HepG2 (cell line): ENCODE results near the gene GSTK1. TPM values are rescaled to one million over a fixed set of nuclear protein-coding genes. Genes with fewer than 3 reads are reported as not detected.

Experiments used
- ATAC-seq: fragments of 200-7000 bp; cut with Tn5 transposase; 3 replicates; pipeline ENCODE4 v1.9.1; 2020; ENCODE audit warnings: mild to moderate bottlenecking, moderate library complexity
- BruUV-seq: library from RNA; stranded (reverse); fragments of 400-500 nt; replicated peaks from 2 replicates; lab custom pipeline; 2021; lab: Mats Ljungman, UMichigan
- CTCF ChIA-PET: fragments of 300-600 bp; formaldehyde crosslinking; extraction: SDS; loops from one replicate; lab custom pipeline; 2021; ENCODE audit warnings: low total read pairs, inconsistent platforms, low intra/inter-chr PET ratio; lab: Yijun Ruan, JAX
- POLR2A ChIA-PET: fragments of 350-600 bp; sonication (Branson Sonifier 250); formaldehyde crosslinking; loops from one replicate; lab custom pipeline; 2020; ENCODE audit warnings: antibody characterized with exemption, inconsistent platforms; lab: Yijun Ruan, JAX
- DNase-seq: peaks from one replicate; pipeline ENCODE4 v3.0.0-alpha.2; 2015; ENCODE audit warnings: low spot score
- FAIRE-seq: peaks from 3 replicates; lab custom pipeline; 2011; peaks lifted over from hg19 to GRCh38; lab: Jason Lieb, UNC
- H2AFZ ChIP-seq: one replicate; pipeline ENCODE4 v1.6.1; 2011; ENCODE audit warnings: low read length, inconsistent platforms
- H3K27ac ChIP-seq: fragments of 300-600 bp; 3 replicates; pipeline ENCODE4 v1.8.0; 2011; ENCODE audit warnings: mixed run types, mild to moderate bottlenecking, mixed read lengths, low read length, inconsistent platforms; ENCODE audit not compliant: insufficient read depth; ENCODE audit errors: extremely low read length
- H3K27me3 ChIP-seq, 2 experiments: fragments of 200-600 bp in 1 of 2; 2 replicates in 1 of 2; 3 replicates in 1 of 2; pipeline versions ENCODE4 v1.6.0 to v1.8.0; 2011; ENCODE audit warnings: low read length in 2 of 2, mild to moderate bottlenecking in 2 of 2, moderate library complexity in 2 of 2, inconsistent platforms in 1 of 2; ENCODE audit not compliant: insufficient read depth in 2 of 2, control insufficient read depth in 1 of 2
- H3K36me3 ChIP-seq, 2 experiments: fragments of 200-600 bp in 1 of 2; replicated peaks in 1 of 2; 2 replicates in 1 of 2; 3 replicates in 1 of 2; pipeline versions ENCODE4 v1.5.1 to v1.8.0; 2011; ENCODE audit warnings: low read length in 2 of 2, inconsistent platforms in 1 of 2; ENCODE audit not compliant: insufficient read depth in 2 of 2, control insufficient read depth in 1 of 2
- H3K4me1 ChIP-seq: 2 replicates; pipeline ENCODE4 v1.5.1; 2012; ENCODE audit warnings: low read length, inconsistent platforms; ENCODE audit not compliant: insufficient read depth
- H3K4me2 ChIP-seq: 2 replicates; pipeline ENCODE4 v1.6.0; 2011; ENCODE audit warnings: low read depth, low read length, inconsistent platforms
- H3K4me3 ChIP-seq, 3 experiments: fragments of 200-600 bp in 1 of 3; sonication (generic), shearing (Covaris generic) in 1 of 3; replicated peaks in 1 of 3; 2 replicates each; pipeline ENCODE4 v1.5.1; 2011 to 2016; ENCODE audit warnings: low read length in 3 of 3, inconsistent platforms in 2 of 3, low read depth in 2 of 3, mild to moderate bottlenecking in 2 of 3, control low read depth in 1 of 3, mixed read lengths in 1 of 3; ENCODE audit not compliant: insufficient read depth in 1 of 3
- H3K79me2 ChIP-seq: one replicate; pipeline ENCODE4 v1.6.1; 2011; ENCODE audit warnings: low read length, inconsistent platforms; ENCODE audit not compliant: insufficient read depth
- H3K9ac ChIP-seq: 2 replicates; pipeline ENCODE4 v1.6.0; 2011; ENCODE audit warnings: mild to moderate bottlenecking, low read depth, low read length, inconsistent platforms; ENCODE audit not compliant: insufficient read depth
- H3K9me3 ChIP-seq: 2 replicates; pipeline ENCODE4 v1.5.1; 2012; ENCODE audit warnings: mild to moderate bottlenecking, low read length
- H4K20me1 ChIP-seq: 2 replicates; pipeline ENCODE4 v1.6.0; 2011; ENCODE audit warnings: inconsistent platforms, mild to moderate bottlenecking, low read length, moderate library complexity; ENCODE audit not compliant: insufficient read depth
- RBAK ChIP-seq: sonication (generic); formaldehyde crosslinking; IDR thresholded peaks from 2 replicates; pipeline ENCODE4 v1.5.1; 2020; ENCODE audit warnings: mild to moderate bottlenecking, missing genetic modification reagents
- RCOR2 ChIP-seq: IDR thresholded peaks from 2 replicates; pipeline ENCODE4 v1.6.1; 2016; ENCODE audit warnings: missing biosample characterization, missing genetic modification reagents
- RORA ChIP-seq: sonication (generic); formaldehyde crosslinking; IDR thresholded peaks from 2 replicates; pipeline ENCODE4 v1.5.0; 2020; ENCODE audit warnings: mild to moderate bottlenecking, missing genetic modification reagents, moderate library complexity
- SMARCC2 ChIP-seq: fragments of 450-650 bp; IDR thresholded peaks from 2 replicates; pipeline ENCODE4 v1.6.1; 2017; ENCODE audit warnings: antibody characterized with exemption, mild to moderate bottlenecking
- SSRP1 ChIP-seq: IDR thresholded peaks from 2 replicates; pipeline ENCODE4 v1.6.1; 2016; ENCODE audit warnings: control low read depth
- SYNCRIP ChIP-seq: fragments of 200-400 bp; formaldehyde crosslinking; IDR thresholded peaks from 2 replicates; pipeline ENCODE4 v1.6.1; 2018; ENCODE audit warnings: mild to moderate bottlenecking, low read depth, low read length; ENCODE audit not compliant: insufficient read depth
- ZFYVE20 ChIP-seq: sonication (generic); formaldehyde crosslinking; IDR thresholded peaks from 2 replicates; pipeline ENCODE4 v1.8.0; 2023; ENCODE audit warnings: low read depth, mild to moderate bottlenecking, moderate library complexity, missing genetic modification reagents, borderline replicate concordance
- ZNF224 ChIP-seq: sonication (generic); formaldehyde crosslinking; IDR thresholded peaks from 2 replicates; pipeline ENCODE4 v1.5.0; 2020; ENCODE audit warnings: mild to moderate bottlenecking, missing genetic modification reagents
- ZNF839 ChIP-seq: sonication (generic); formaldehyde crosslinking; IDR thresholded peaks from 2 replicates; pipeline ENCODE4 v1.4.0; 2020; ENCODE audit warnings: missing genetic modification reagents, mild to moderate bottlenecking, borderline replicate concordance
- ZSCAN21 ChIP-seq: sonication (generic); formaldehyde crosslinking; IDR thresholded peaks from 2 replicates; pipeline ENCODE4 v1.8.0; 2022; ENCODE audit warnings: mild to moderate bottlenecking, missing genetic modification reagents, moderate library complexity, borderline replicate concordance
- WGBS: methylation state at CpG from one replicate; pipeline ENCODE4 v1.1.6; 2017; ENCODE audit warnings: low lambda C conversion rate; 5-methylcytosine and 5-hydroxymethylcytosine counted together
- in situ Hi-C: cut with HindIII; loops from 2 replicates; pipeline ENCODE4 v1.10.0; 2017; ENCODE audit warnings: low pct_unique_long_range_greater_than_20kb; ENCODE audit not compliant: extremely low pct_ligation_motif_present
- intact Hi-C: fragments of 100-400 bp; cut with micrococcal nuclease; formaldehyde crosslinking; loops from one replicate; pipeline ENCODE4 v1.10.0; 2022; ENCODE audit not compliant: unreplicated experiment
- polyA plus RNA-seq, 8 experiments: library from polyadenylated mRNA; depleted of rRNA in 3 of 8; stranded (reverse) in 7 of 8; unstranded in 1 of 8; fragments of >200 nt; fragmentation: Illumina TruSeq in 4 of 8; extraction: Trizol in 4 of 8; gene quantifications; 2 replicates each; pipeline versions ENCODE4 v1.2.1 to v1.2.3, GENCODE V29; 2011 to 2016; ENCODE audit warnings: low read depth in 4 of 8, missing spikeins in 1 of 8, mixed read lengths in 1 of 8; ENCODE audit not compliant: insufficient read depth in 1 of 8
- total RNA-seq, 5 experiments: library from RNA; depleted of rRNA; stranded (reverse); fragments of >200 nt; fragmentation: Illumina TruSeq; extraction: Trizol; gene quantifications; 2 replicates each; pipeline ENCODE4 v1.2.3, GENCODE V29; 2016; ENCODE audit warnings: low read depth in 1 of 5
- TF ChIP-seq, protein P1 (sequence below): sonication (generic); formaldehyde crosslinking; IDR thresholded peaks from 2 replicates; pipeline ENCODE4 v1.5.1; 2020; ENCODE audit warnings: mild to moderate bottlenecking, missing genetic modification reagents, moderate library complexity
- TF ChIP-seq, protein P2 (sequence below): sonication (generic); formaldehyde crosslinking; IDR thresholded peaks from 2 replicates; pipeline ENCODE4 v1.4.0; 2020; ENCODE audit warnings: missing genetic modification reagents
- TF ChIP-seq, protein P3 (sequence below): sonication (generic); formaldehyde crosslinking; IDR thresholded peaks from 2 replicates; pipeline ENCODE4 v1.4.0; 2020; ENCODE audit warnings: missing genetic modification reagents

The GSTK1 gene
- total and polyA plus RNA-seq, 2 of the 13 experiments (the other 11 are each of a cell fraction or from before 2014, with no cell fraction given): 64.6 to 92.1 TPM

DNA sequence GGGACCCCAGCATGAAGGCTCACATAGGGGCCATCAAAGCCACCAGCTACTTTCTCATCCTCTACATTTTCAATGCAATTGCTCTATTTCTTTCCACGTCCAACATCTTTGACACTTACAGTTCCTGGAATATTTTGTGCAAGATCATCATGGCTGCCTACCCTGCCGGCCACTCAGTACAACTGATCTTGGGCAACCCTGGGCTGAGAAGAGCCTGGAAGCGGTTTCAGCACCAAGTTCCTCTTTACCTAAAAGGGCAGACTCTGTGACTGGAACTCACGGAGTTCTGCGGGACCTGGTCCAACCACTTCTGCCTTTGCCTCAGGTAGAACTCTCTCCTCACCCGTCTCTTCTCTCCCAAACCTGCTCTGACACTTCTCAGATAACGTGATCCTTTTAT, 40.5 kb upstream of the GSTK1 start:
- Histone ChIP-seq H3K4me1 (no peaks in the 10 kb centered on the region), H3K4me3 (no peak overlapping the region), H3K9ac (no peak overlapping the region), H3K79me2 (no peaks in the 10 kb centered on the region), H3K36me3 (no peaks in the 10 kb centered on the region), H3K27ac (no peak overlapping the region), H2AFZ (no peak overlapping the region), H3K4me2 (no peak overlapping the region), H4K20me1 (no peaks in the 10 kb centered on the region), H3K27me3 (0 out of 5 replicates have a peak, but pooled peaks cover 0 to 6% of the 10 kb centered on the region in 2 experiments), H3K9me3 (no peaks in the 10 kb centered on the region)
- ATAC-seq (no peak), DNase-seq (no peak), FAIRE-seq (no peak)
- BruUV-seq: no TSS peak
- CTCF ChIA-PET: no interaction called here
- WGBS: 17% methylated on average over 7 of the region's 7 CpGs
- POLR2A ChIA-PET: no interaction called here
- intact Hi-C loops: no loop called here
- in situ Hi-C loops: no loop called here
- TF ChIP-seq SSRP1 (CRISPR knock-in tag): no peak
- no peak for TF ChIP-seq RORA
- TF ChIP-seq ZNF839: no peak
- no peak for TF ChIP-seq SMARCC2
- TF ChIP-seq, protein P1, sequence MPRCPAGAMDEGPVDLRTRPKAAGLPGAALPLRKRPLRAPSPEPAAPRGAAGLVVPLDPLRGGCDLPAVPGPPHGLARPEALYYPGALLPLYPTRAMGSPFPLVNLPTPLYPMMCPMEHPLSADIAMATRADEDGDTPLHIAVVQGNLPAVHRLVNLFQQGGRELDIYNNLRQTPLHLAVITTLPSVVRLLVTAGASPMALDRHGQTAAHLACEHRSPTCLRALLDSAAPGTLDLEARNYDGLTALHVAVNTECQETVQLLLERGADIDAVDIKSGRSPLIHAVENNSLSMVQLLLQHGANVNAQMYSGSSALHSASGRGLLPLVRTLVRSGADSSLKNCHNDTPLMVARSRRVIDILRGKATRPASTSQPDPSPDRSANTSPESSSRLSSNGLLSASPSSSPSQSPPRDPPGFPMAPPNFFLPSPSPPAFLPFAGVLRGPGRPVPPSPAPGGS (CRISPR knock-in tag): no peak
- TF ChIP-seq ZSCAN21 (CRISPR knock-in tag): no peak
- TF ChIP-seq, protein P2, sequence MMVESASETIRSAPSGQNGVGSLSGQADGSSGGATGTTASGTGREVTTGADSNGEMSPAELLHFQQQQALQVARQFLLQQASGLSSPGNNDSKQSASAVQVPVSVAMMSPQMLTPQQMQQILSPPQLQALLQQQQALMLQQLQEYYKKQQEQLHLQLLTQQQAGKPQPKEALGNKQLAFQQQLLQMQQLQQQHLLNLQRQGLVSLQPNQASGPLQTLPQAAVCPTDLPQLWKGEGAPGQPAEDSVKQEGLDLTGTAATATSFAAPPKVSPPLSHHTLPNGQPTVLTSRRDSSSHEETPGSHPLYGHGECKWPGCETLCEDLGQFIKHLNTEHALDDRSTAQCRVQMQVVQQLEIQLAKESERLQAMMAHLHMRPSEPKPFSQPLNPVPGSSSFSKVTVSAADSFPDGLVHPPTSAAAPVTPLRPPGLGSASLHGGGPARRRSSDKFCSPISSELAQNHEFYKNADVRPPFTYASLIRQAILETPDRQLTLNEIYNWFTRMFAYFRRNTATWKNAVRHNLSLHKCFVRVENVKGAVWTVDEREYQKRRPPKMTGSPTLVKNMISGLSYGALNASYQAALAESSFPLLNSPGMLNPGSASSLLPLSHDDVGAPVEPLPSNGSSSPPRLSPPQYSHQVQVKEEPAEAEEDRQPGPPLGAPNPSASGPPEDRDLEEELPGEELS (CRISPR knock-in tag): no peak
- no peak for TF ChIP-seq SYNCRIP
- no peak for TF ChIP-seq ZNF224
- no peak for TF ChIP-seq RBAK
- TF ChIP-seq, protein P3, sequence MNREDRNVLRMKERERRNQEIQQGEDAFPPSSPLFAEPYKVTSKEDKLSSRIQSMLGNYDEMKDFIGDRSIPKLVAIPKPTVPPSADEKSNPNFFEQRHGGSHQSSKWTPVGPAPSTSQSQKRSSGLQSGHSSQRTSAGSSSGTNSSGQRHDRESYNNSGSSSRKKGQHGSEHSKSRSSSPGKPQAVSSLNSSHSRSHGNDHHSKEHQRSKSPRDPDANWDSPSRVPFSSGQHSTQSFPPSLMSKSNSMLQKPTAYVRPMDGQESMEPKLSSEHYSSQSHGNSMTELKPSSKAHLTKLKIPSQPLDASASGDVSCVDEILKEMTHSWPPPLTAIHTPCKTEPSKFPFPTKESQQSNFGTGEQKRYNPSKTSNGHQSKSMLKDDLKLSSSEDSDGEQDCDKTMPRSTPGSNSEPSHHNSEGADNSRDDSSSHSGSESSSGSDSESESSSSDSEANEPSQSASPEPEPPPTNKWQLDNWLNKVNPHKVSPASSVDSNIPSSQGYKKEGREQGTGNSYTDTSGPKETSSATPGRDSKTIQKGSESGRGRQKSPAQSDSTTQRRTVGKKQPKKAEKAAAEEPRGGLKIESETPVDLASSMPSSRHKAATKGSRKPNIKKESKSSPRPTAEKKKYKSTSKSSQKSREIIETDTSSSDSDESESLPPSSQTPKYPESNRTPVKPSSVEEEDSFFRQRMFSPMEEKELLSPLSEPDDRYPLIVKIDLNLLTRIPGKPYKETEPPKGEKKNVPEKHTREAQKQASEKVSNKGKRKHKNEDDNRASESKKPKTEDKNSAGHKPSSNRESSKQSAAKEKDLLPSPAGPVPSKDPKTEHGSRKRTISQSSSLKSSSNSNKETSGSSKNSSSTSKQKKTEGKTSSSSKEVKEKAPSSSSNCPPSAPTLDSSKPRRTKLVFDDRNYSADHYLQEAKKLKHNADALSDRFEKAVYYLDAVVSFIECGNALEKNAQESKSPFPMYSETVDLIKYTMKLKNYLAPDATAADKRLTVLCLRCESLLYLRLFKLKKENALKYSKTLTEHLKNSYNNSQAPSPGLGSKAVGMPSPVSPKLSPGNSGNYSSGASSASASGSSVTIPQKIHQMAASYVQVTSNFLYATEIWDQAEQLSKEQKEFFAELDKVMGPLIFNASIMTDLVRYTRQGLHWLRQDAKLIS (CRISPR knock-in tag): no peak
- TF ChIP-seq RCOR2 (CRISPR knock-in tag): no peak
- no peak for TF ChIP-seq ZFYVE20 (CRISPR knock-in tag)
